HTR-8/SVneo (cell line): ENCODE data around the gene ZNF227.
"Not testable (repeated sequence)": the region's sequence is repeated elsewhere in the genome, so short reads cannot be mapped to it uniquely, and the experiment has no call there.

Experiments
- DNase-seq: peaks from one replicate; pipeline ENCODE4 v3.0.0; 2011; ENCODE audit warnings: low spot score, mixed read lengths; ENCODE audit not compliant: insufficient read length
- FAIRE-seq: peaks from 2 replicates; lab custom pipeline; 2011; peaks lifted over from hg19 to GRCh38; lab: Jason Lieb, UNC

The ZNF227 gene

DNA sequence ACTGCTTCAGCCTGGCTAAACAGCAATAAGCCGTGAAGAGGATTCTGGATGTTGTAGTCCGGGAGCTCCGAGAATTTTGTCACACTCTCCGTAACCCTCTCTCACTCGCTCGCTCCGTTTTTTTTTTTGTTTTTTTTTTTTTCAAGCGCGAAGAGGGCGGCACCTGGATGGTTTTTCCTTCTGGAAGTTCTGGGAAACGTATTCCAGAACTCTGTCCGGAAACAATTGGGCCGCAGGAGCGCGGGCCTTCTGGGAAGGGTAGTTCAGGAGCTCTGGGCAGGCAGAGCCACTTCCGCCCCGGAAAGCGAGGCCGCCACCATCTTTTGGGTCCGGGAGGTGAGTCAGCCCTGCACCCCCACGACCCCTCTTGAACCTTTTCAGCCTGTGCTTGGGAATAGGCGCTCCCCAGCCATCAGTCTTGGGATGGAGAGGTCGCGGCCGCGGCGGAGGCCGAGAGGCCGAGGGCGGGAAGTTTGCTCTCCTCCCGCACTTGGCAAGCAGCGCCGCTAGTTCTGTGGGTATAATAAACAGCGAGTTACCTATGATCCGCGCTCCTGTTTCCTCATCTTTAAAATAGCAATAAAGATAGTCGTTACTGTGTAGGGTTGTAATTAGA is at the start of gene ZNF227:
Gene ZNF227, plus strand, starts transcription at position 283 of the 616 bp plus-strand sequence. CDS start 5,261 bp downstream, outside the sequence.
- FAIRE-seq: peak; percentile 89
- DNase-seq: peak; percentile 76

DNA sequence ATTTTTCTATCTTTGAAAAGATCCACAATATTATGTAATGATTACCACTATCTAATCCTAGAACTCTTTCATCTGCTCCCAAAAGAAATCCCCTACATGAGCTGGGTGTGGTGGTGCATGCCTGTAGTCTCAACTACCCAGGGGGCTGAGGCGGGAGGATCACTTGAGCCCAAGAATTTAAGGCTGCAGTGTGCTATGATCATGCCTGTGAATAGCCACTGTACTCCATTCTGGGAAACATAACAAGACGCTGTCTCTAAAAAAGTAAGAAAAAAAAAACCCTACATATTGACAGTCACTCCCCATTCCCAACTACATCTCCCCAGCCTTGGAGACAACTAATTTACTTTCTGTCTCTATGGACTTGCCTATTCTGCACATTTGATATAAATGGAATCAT is 48.5 kb upstream of the ZNF227 start:
- no peak for DNase-seq
- FAIRE-seq: no peak

DNA sequence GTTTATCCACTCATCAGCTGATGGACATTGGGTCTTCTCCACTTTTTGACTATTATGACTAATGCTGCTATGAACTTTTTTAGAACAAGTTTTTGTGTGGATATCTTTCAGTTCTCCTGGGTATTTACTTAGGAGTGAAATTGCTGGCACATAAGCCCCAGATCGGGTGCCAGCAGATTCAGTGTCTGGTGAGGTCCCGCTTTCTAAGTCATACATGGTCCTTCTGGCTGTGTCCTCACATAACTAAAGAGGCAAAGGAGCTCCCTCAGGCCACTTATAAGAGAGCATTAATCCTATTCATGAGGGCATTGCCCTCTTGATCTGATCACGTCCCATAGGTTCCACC is 48.0 kb upstream of the ZNF227 start:
- DNase-seq (no peak), FAIRE-seq (no peak)

- DNase-seq (peak; percentile 94), FAIRE-seq (peak; percentile 83)
Observed at GRCh38 chr19:44164673-44165512, 47.4 kb upstream of the ZNF227 start, which contains the start of gene ZNF226. Gene ZNF226, plus strand, starts transcription at chr19:44165100. Its CDS starts 4,981 bp downstream, at chr19:44170081.

DNA sequence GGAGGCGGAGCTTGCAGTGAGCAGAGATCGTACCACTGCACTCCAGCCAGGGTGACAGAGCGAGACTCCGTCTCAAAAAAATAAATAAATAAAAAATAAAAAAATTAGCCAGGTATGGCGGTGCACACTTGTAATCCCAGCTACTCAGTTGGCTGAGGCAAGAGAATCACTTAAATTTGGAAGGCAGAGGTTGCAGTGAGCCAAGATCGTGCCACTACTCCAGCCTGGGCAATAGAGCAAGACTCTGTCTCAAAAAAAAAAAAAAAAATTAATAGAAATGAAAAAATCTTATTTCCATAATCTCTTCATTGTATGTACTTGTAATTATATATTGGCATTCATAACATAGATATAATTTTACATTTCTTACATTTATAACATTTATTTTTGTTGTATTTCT is 41.7 kb upstream of the ZNF227 start:
- not testable (repeated sequence) for DNase-seq, FAIRE-seq

GRCh38 chr19:44176590-44176989 is 35.7 kb upstream of the ZNF227 start:
- FAIRE-seq: no peak
- DNase-seq: no peak

DNA sequence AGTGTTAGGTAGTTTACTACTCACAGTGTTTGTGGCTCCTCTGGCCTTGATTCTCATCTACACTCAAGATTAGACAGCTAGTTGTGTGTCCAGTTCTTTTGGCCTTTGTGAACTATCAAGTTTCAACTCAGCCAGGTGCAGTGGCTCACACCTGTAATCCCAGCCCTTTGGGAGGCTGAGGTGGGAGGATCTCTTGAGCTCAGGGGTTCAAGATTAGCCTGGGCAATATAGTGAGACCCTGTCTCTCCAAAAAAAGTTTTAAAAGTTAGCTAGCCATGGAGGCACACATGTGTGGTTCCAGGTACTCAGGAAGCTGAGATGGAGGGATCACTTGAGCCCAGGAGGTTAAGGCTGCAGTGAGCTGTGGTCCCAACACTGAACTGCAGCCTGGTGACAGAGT is 31.4 kb upstream of the ZNF227 start:
- FAIRE-seq: no peak

GRCh38 chr19:44182145-44182544 is 30.2 kb upstream of the ZNF227 start:
- DNase-seq (no peak), FAIRE-seq (no peak)

More for the DNA sequence above, 31.4 kb upstream of the ZNF227 start:
- DNase-seq: no peak

GRCh38 chr19:44190020-44190419 is 22.3 kb upstream of the ZNF227 start:
- FAIRE-seq: no peak
- no peak for DNase-seq

DNA sequence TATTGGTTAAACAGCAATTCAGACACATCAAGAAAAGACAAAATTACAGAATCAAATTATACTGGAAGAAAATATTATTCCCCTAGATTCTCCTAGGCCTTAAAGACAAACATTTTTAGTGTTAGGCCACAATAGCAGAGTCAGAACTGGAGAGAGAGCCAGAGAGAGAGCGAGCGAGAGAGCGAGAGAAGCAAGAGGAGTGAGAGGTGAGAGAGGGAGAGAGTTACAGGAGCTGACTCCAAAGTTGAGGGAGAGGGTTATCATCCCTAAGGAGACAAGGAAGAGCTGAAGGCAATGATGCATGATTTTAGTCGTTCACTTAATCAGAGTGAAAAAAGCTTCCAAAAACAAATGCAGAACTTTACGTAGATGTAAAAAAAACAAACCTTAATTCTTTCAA is 20.2 kb upstream of the ZNF227 start:
- DNase-seq (no peak), FAIRE-seq (no peak)

- DNase-seq (no peak), FAIRE-seq (no peak)
Observed at GRCh38 chr19:44196772-44197171, 15.6 kb upstream of the ZNF227 start.

GRCh38 chr19:44202470-44202869 is 9.9 kb upstream of the ZNF227 start:
- no peak for FAIRE-seq

GRCh38 chr19:44202974-44203373 is 9.4 kb upstream of the ZNF227 start:
- DNase-seq (no peak), FAIRE-seq (no peak)

More at GRCh38 chr19:44202470-44202869, 9.9 kb upstream of the ZNF227 start:
- DNase-seq: no peak

GRCh38 chr19:44203877-44204276 is 8.5 kb upstream of the ZNF227 start:
- FAIRE-seq, DNase-seq: not testable (repeated sequence)

GRCh38 chr19:44204772-44205171 is 7.6 kb upstream of the ZNF227 start:
- FAIRE-seq: no peak
- no peak for DNase-seq

DNA sequence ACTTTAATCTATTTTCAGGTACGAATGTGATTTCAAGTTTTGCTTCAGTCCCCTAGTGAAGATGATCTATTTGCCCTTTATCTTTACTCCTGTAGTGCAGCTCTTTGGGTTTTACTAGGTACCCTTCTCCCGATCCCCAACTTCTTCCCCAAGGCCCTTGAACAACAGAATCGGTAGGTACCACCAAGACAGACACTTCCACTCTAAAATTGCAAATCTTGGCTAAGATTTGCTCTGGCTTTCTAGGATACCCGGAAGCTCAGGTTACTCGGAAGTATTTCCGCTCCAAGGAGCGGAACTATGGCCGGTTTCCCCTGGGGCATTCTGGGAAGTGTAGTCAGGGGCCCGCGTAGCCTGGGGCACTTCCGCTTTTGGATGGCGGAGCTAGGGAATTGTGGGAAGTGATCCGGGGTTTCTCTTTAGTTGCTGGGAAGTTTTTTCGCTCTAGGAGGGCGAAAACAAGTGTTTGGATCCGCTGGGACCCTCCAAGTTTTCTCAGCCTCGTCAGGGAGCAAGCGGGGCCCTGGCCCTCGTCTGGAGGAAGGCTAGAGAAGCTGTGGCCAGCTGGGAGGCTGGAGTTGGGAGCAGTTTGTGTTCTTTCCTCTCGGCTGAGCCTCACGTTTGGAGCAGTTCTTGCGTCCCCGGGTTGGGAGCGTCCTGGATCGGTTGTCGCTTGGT is 5.1 kb upstream of the ZNF227 start:
- FAIRE-seq (peak; percentile 38), DNase-seq (peak; percentile 87)

- no peak for FAIRE-seq
- peak; percentile 8 for DNase-seq
Observed at GRCh38 chr19:44212866-44213346, 574 bp downstream of the ZNF227 start.

GRCh38 chr19:44219926-44220325 is 7.6 kb downstream of the ZNF227 start:
- not testable (repeated sequence) for FAIRE-seq, DNase-seq

- DNase-seq, FAIRE-seq: not testable (repeated sequence)
Observed at GRCh38 chr19:44220761-44221160, 8.4 kb downstream of the ZNF227 start.

- not testable (repeated sequence) for DNase-seq, FAIRE-seq
Observed at GRCh38 chr19:44221291-44221690, 9.0 kb downstream of the ZNF227 start.

- no peak for FAIRE-seq
- DNase-seq: no peak
Observed at GRCh38 chr19:44228318-44228717, 16.0 kb downstream of the ZNF227 start.
